ENCODE measurements around the gene TRIM2.

- TF ChIP-seq, protein P1, sequence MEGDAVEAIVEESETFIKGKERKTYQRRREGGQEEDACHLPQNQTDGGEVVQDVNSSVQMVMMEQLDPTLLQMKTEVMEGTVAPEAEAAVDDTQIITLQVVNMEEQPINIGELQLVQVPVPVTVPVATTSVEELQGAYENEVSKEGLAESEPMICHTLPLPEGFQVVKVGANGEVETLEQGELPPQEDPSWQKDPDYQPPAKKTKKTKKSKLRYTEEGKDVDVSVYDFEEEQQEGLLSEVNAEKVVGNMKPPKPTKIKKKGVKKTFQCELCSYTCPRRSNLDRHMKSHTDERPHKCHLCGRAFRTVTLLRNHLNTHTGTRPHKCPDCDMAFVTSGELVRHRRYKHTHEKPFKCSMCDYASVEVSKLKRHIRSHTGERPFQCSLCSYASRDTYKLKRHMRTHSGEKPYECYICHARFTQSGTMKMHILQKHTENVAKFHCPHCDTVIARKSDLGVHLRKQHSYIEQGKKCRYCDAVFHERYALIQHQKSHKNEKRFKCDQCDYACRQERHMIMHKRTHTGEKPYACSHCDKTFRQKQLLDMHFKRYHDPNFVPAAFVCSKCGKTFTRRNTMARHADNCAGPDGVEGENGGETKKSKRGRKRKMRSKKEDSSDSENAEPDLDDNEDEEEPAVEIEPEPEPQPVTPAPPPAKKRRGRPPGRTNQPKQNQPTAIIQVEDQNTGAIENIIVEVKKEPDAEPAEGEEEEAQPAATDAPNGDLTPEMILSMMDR (IDR thresholded peaks at IDR 0.05) = no peak
- TF ChIP-seq POLR2A (IDR thresholded peaks at IDR 0.05) = no peak
These were observed 178.9 kb downstream of the TRIM2 start for GRCh38 chr4:153383131-153383530.
